Heart left ventricle (tissue), 16 donors: ENCODE measurements around the gene C13orf46. TPM values are rescaled to one million over a fixed set of nuclear protein-coding genes. Genes with fewer than 3 reads are reported as not detected.

Experiments
- ATAC-seq, 4 donors: fragments of 200-7000 bp; cut with Tn5 transposase; one replicate each; pipeline ENCODE4 v1.9.1; 2020 to 2022; ENCODE audit warnings: moderate library complexity in 4 of 4, mild to moderate bottlenecking in 3 of 4, moderate number of reproducible peaks in 1 of 4
- DNase-seq, 5 donors: peaks; one replicate each; pipeline ENCODE4 v3.0.0-alpha.2; 2020
- H3K27ac ChIP-seq, 12 donors: fragments of 200-600 bp; sonication (generic) in 4 of 12; one replicate each; pipeline versions ENCODE4 v1.5.0 to v1.8.0; 2016 to 2022; ENCODE audit warnings: mild to moderate bottlenecking in 2 of 12
- H3K27me3 ChIP-seq, 9 donors: fragments of 200-600 bp; sonication (generic) in 2 of 9; one replicate each; pipeline versions ENCODE4 v1.5.1 to v1.8.0; 2016 to 2022; ENCODE audit warnings: mild to moderate bottlenecking in 3 of 9
- H3K36me3 ChIP-seq, 9 donors: fragments of 200-600 bp; sonication (generic) in 2 of 9; one replicate each; pipeline versions ENCODE4 v1.5.0 to v1.8.0; 2018 to 2022; ENCODE audit warnings: mild to moderate bottlenecking in 2 of 9
- H3K4me1 ChIP-seq, 12 donors: fragments of 200-600 bp; sonication (generic) in 4 of 12; one replicate each; pipeline versions ENCODE4 v1.5.0 to v1.8.0; 2016 to 2022; ENCODE audit warnings: mild to moderate bottlenecking in 3 of 12
- H3K4me3 ChIP-seq, 12 donors: fragments of 200-600 bp; sonication (generic) in 4 of 12; one replicate each; pipeline versions ENCODE4 v1.5.0 to v1.8.0; 2017 to 2022; ENCODE audit warnings: mild to moderate bottlenecking in 9 of 12, moderate library complexity in 4 of 12
- H3K9me3 ChIP-seq, 12 donors: fragments of 200-600 bp; sonication (generic) in 4 of 12; one replicate each; pipeline versions ENCODE4 v1.5.0 to v1.8.0; 2016 to 2022; ENCODE audit warnings: mild to moderate bottlenecking in 1 of 12
- CTCF ChIP-seq, 12 donors: fragments of 200-600 bp; sonication (generic) in 4 of 12; IDR thresholded peaks; one replicate each; pipeline versions ENCODE4 v1.5.0 to v1.8.0; 2018 to 2022; ENCODE audit warnings: antibody characterized with exemption in 12 of 12, mild to moderate bottlenecking in 5 of 12
- POLR2A ChIP-seq, 2 donors: fragments of 450-650 bp; IDR thresholded peaks; one replicate each; pipeline ENCODE4 v1.6.1; 2017; ENCODE audit warnings: antibody characterized with exemption in 2 of 2, mild to moderate bottlenecking in 2 of 2, moderate library complexity in 2 of 2
- WGBS, 4 donors: extraction: QIAGEN DNeasy Blood & Tissue Kit in 2 of 4; methylation state at CpG; one replicate each; pipeline versions ENCODE4 v1.1.5 to v1.1.7; 2013 to 2018; 5-methylcytosine and 5-hydroxymethylcytosine counted together
- intact Hi-C, 10 donors: fragments of 100-400 bp; cut with DNase I; formaldehyde crosslinking; loops; one replicate each; pipeline versions ENCODE4 v1.11.1 to v1.14.2; 2022
- polyA plus RNA-seq, 2 donors: library from polyadenylated mRNA; stranded (reverse); fragments of 200-250 nt; gene quantifications; one replicate each; pipeline ENCODE4 v1.2.3, GENCODE V29; 2013
- total RNA-seq, 9 donors: library from RNA; depleted of rRNA in 2 of 9; stranded (reverse); fragments of >200 nt in 2 of 9; fragmentation: NEBNext Ultra II Directional in 3 of 9; extraction: Animal tissue kit (Norgen Biotek cat#: 25700) in 3 of 9; gene quantifications; one replicate each; pipeline versions ENCODE4 v1.1.0 to v1.2.4, GENCODE V29; 2016 to 2023
- donor health status: ischemic (EF 13 %, LVEDD 7.1; RV severe dilation, severe dysfunction).
- donor health status: healthy with polysubstance abuse.
- donor health status: DM: no; HTN: yes; CAD: no.
- donor health status: DM: no; HTN: no; CAD: no.
- donor health status: ischemic (EF 25% LVEDD 6.9; RV normal size, moderate dysfunction).
- donor health status: ischemic (EF 25% LVEDD 5.7; RV mildly dilated, moderate dysfunction).
- donor health status: healthy.
- donor health status: DM: yes; HTN: yes; CAD: no.
- donor health status: ischemic (EF 35%, LVEDD 5.7; RV mildly dilated, moderate dysfunction).
- donor health status: nonischemic (EF 11% LVEDD 7.7; RV severe dilation, severe dysfunction).
- donor health status: DM: yes; HTN: yes; CAD: no.
- donor health status: PGD.
- donor health status: ischemic (EF 29% LVEDD 5.4; RV normal size, mild dysfunction).
- donor health status: nonischemic (EF 23%, LVEDD 6.1; RV moderate dilation, normal function).

C13orf46 gene
- total and polyA plus RNA-seq, 11 donors = 0.07 to 3.1 (median 0.28) TPM; not detected in 1

GRCh38 chr13:113939129-113939943 is 34.5 kb downstream of the C13orf46 start:
- DNase-seq = peak in 2 of 5 donors; percentile 24 to 42
- Histone ChIP-seq H3K36me3 (no peaks in the 10 kb centered on the region), H3K9me3 (no peaks in the 10 kb centered on the region), H3K27me3 (no peaks in the 10 kb centered on the region), H3K27ac (no peak overlapping the region), H3K4me1 (peaks cover 0 to 39% (median 13%) of the 10 kb centered on the region in 12 donors), H3K4me3 (no peak overlapping the region)
- no peak for TF ChIP-seq CTCF (IDR thresholded peaks at IDR 0.05)
- TF ChIP-seq POLR2A (IDR thresholded peaks at IDR 0.05) = no peak
- ATAC-seq = peak in 1 of 4 donors; percentile 14
- WGBS, 4 donors = 74 to 82% (median 78%) methylated on average over 25 to 28 of the region's 28 CpGs
- intact Hi-C loops = no loop called here

DNA sequence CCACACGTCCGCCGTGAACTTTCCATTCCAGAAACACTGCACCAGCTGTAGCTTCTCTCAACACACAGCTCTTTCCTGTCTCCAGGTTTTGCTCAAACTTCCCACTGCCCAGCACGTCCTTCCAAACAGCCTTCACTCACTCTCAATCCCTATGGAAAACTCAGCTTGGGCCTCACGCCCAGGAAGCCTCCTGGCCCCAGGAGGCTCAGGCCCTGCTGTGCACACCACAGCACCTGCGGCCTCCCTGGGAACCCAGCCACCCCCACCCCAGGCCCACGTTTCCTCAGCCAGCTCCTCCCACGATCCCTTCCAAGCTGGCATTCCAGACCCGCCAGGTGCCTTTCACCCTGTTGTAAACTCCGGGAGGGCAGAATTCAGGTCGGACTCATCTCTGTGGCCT is 35.2 kb downstream of the C13orf46 start:
- intact Hi-C loops = no loop called here
- H3K4me1 ChIP-seq = peaks cover 0 to 39% (median 13%) of the 10 kb centered on the region in 12 donors

DNA sequence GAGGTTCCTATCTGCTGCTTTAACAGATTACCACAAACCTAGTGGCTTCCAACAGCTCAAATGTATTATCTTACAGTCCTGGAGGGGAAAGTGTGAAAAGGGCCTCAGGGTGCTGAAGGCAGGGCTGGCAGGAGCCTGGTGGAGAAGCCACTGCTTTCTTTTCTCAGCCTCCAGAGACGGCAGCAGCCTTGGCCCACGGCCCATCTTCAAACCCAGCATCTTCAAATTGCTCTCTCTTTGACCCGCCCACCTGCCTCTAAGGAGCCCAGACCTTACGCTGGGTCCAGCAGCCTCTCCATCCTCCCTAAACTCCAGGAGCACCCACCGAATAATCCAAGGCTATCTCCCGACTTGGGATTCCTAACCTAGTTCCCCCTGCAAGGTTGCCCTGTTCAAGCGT is 35.6 kb downstream of the C13orf46 start:
- TF ChIP-seq CTCF (IDR thresholded peaks at IDR 0.05) = no peak
- TF ChIP-seq POLR2A (IDR thresholded peaks at IDR 0.05) = no peak
- DNase-seq (peak in 2 of 5 donors; percentile 25 to 29), ATAC-seq (no peak)
- H3K36me3 ChIP-seq = no peaks in the 10 kb centered on the region
- WGBS, 4 donors = 58 to 66% (median 59%) methylated on average over 7 of the region's 7 CpGs
- H3K4me1 ChIP-seq = peaks cover 0 to 39% (median 13%) of the 10 kb centered on the region in 12 donors
- no peak overlapping the region for H3K27ac ChIP-seq
- intact Hi-C loops = no loop called here
- H3K4me3 ChIP-seq = no peak overlapping the region
- no peaks in the 10 kb centered on the region for H3K9me3 ChIP-seq
- no peaks in the 10 kb centered on the region for H3K27me3 ChIP-seq

More for the DNA sequence above, 35.2 kb downstream of the C13orf46 start:
- Histone ChIP-seq H3K36me3 (no peaks in the 10 kb centered on the region), H3K27me3 (no peaks in the 10 kb centered on the region), H3K27ac (no peak overlapping the region), H3K4me3 (no peak overlapping the region), H3K9me3 (no peaks in the 10 kb centered on the region)
- TF ChIP-seq CTCF (IDR thresholded peaks at IDR 0.05) (no peak), POLR2A (IDR thresholded peaks at IDR 0.05) (no peak)
- ATAC-seq (peak in 2 of 4 donors; percentile 11 to 24), DNase-seq (peak in 2 of 5 donors; percentile 29 to 35)
- WGBS, 4 donors = 53 to 58% (median 55%) methylated on average over 9 to 11 of the region's 11 CpGs

GRCh38 chr13:113937527-113938180 is 36.2 kb downstream of the C13orf46 start:
- H3K4me1 ChIP-seq = peaks cover 0 to 39% (median 13%) of the 10 kb centered on the region in 12 donors
- H3K27me3 ChIP-seq = no peaks in the 10 kb centered on the region
- no peaks in the 10 kb centered on the region for H3K9me3 ChIP-seq
- no peak overlapping the region for H3K4me3 ChIP-seq
- no peak overlapping the region for H3K27ac ChIP-seq
- DNase-seq (peak in 2 of 5 donors; percentile 21 to 39), ATAC-seq (no peak)
- intact Hi-C loops = no loop called here
- 58 to 67% (median 62%) methylated on average over 20 of the region's 20 CpGs for WGBS, 4 donors
- no peak for TF ChIP-seq POLR2A (IDR thresholded peaks at IDR 0.05)
- TF ChIP-seq CTCF (IDR thresholded peaks at IDR 0.05) = no peak
- H3K36me3 ChIP-seq = no peaks in the 10 kb centered on the region
